Activated B cell treated with CpG ODN at 0.5 μM for 24 hours (primary cell): ENCODE measurements around the gene PAX5. TPM values are rescaled to one million over a fixed set of nuclear protein-coding genes. Genes with fewer than 3 reads are reported as not detected.

Experiments
- ATAC-seq: fragments of 200-7000 bp; cut with Tn5 transposase; one replicate; pipeline ENCODE4 v1.10.0; 2021; ENCODE audit warnings: low read depth, mild to moderate bottlenecking, moderate library complexity
- CTCF ChIA-PET: fragments of 350-600 bp; sonication (Branson Sonifier 250); formaldehyde crosslinking; loops from one replicate; lab custom pipeline; 2021; ENCODE audit warnings: antibody characterized with exemption; lab: Charles Lee
- POLR2A ChIA-PET: fragments of 350-600 bp; sonication (Branson Sonifier 250); formaldehyde crosslinking; loops from one replicate; lab custom pipeline; 2021; ENCODE audit warnings: antibody characterized with exemption; lab: Charles Lee
- DNase-seq: peaks from one replicate; pipeline ENCODE4 v3.0.0; 2022
- H3K27ac Mint-ChIP-seq: one replicate; pipeline ENCODE4 v1.8.0; 2020; ENCODE audit warnings: mixed read lengths
- H3K27me3 Mint-ChIP-seq: one replicate; pipeline ENCODE4 v1.8.0; 2021; ENCODE audit warnings: mixed read lengths
- H3K36me3 Mint-ChIP-seq: one replicate; pipeline ENCODE4 v1.8.0; 2021; ENCODE audit warnings: low read depth, mixed read lengths
- H3K4me1 Mint-ChIP-seq: one replicate; pipeline ENCODE4 v1.8.0; 2021; ENCODE audit warnings: mixed read lengths
- H3K4me3 Mint-ChIP-seq: one replicate; pipeline ENCODE4 v1.8.0; 2020; ENCODE audit warnings: mild to moderate bottlenecking, mixed read lengths
- H3K9me3 Mint-ChIP-seq: one replicate; pipeline ENCODE4 v1.8.0; 2020; ENCODE audit warnings: mixed read lengths
- intact Hi-C: fragments of 100-400 bp; cut with micrococcal nuclease; formaldehyde crosslinking; loops from one replicate; pipeline ENCODE4 v1.15.1; 2024
- total RNA-seq: library from RNA; stranded (reverse); gene quantifications from 2 replicates; pipeline ENCODE4 v1.2.3, GENCODE V29; 2022
- TF ChIP-seq, protein P1 (sequence below): fragments of 200-600 bp; IDR thresholded peaks from one replicate; pipeline ENCODE4 v1.8.0; 2022; ENCODE audit warnings: antibody characterized with exemption, mild to moderate bottlenecking

The PAX5 gene
- total RNA-seq, 1 donor from 2014 or later, result 619 TPM

DNA sequence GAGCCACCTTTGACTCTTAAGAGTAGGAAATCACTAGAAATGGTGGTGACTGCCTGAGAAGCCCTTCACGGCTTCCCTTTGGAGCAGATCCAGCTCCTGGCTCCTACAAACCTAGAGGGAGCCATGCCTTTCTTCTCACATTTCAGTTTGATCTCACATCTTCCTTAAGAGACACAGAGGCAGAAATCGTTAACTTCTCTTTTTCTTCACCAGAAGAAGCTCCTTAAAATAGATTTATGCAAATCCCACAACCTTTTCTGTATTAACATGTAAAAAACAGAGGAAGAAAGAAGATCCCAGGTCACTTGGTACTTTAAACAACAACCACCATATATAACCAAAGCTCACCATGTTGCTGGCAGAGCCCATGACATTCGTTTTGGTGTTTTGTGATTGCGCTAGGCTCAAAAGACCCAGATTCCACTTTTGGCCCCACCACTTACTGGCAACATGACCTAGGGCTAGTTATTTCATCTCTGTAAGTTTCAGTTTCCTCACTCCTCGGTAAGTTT lies 29.6 kb downstream of the PAX5 start:
- ChIA-PET POLR2A (interaction anchor here (0.5 to 9.6 kb wide), 24 partner anchors 8 to 399 kb away, joined by 3 to 291 read pairs (median 6); partner anchors contain the start of genes PAX5 and ZCCHC7), CTCF (interaction anchor here (0.7 to 1.7 kb wide), 10 partner anchors 9 to 34 kb away, joined by 3 to 10 read pairs (median 3); no protein-coding TSS in a partner anchor)
- TF ChIP-seq, protein P1, sequence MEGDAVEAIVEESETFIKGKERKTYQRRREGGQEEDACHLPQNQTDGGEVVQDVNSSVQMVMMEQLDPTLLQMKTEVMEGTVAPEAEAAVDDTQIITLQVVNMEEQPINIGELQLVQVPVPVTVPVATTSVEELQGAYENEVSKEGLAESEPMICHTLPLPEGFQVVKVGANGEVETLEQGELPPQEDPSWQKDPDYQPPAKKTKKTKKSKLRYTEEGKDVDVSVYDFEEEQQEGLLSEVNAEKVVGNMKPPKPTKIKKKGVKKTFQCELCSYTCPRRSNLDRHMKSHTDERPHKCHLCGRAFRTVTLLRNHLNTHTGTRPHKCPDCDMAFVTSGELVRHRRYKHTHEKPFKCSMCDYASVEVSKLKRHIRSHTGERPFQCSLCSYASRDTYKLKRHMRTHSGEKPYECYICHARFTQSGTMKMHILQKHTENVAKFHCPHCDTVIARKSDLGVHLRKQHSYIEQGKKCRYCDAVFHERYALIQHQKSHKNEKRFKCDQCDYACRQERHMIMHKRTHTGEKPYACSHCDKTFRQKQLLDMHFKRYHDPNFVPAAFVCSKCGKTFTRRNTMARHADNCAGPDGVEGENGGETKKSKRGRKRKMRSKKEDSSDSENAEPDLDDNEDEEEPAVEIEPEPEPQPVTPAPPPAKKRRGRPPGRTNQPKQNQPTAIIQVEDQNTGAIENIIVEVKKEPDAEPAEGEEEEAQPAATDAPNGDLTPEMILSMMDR, result no peak
- ATAC-seq (peak; percentile 37), DNase-seq (no peak)
- Mint-ChIP-seq H3K4me3 (peak overlapping the region; percentile 86), H3K27me3 (no peaks in the 10 kb centered on the region), H3K4me1 (peaks cover 94% of the 10 kb centered on the region), H3K27ac (peak overlapping the region; percentile 84), H3K9me3 (no peaks in the 10 kb centered on the region), H3K36me3 (peaks cover 94% of the 10 kb centered on the region)
- intact Hi-C loops, result loop anchor here (1.0 kb wide), 3 partner anchors 10 to 405 kb away; no protein-coding TSS in a partner anchor

DNA sequence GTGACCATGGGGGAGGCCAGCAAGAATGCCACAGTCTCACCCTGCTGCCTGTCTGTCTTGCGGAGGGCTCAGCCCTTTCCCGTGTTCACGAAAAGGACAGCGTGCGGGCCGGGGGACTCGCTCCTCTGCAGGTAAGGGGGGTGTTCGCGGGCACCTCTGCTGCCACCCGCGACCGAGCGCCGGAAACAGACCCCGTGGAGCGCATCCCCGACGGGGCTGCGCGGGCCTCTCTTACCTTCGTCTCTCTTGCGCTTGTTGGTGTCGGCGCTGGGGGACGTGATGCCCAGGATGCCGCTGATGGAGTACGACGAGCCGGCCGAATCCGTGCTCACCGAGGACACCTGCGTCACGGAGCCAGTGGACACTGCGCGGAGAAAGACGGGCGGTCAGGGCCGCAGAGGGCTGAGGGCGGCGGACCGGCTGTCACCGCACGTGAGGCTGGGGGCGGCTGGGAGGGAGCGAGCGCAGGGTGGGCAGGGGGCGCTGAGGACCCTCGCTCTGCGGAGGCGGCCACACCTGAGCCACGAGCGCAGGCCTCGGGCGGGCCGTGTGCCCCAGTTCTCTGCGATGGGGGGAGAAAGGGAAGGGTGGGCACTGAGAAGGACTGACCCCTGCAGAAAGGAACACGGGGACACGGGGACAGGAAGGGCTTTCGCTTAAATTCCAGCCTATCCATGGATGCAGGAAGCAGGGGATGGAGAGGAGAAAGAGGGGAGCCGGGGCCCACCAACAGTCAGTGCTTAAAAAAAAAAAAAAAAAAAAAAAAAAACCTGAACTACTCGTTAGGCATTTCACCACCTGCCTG lies 31.5 kb downstream of the PAX5 start:
- Mint-ChIP-seq H3K27me3 (no peaks in the 10 kb centered on the region), H3K4me1 (peaks cover 93% of the 10 kb centered on the region), H3K4me3 (peak overlapping the region; percentile 86), H3K9me3 (no peaks in the 10 kb centered on the region), H3K36me3 (peaks cover 92% of the 10 kb centered on the region), H3K27ac (peak overlapping the region; percentile 84)
- intact Hi-C loops, result no loop called here
- CTCF ChIA-PET, result interaction anchor here (1.6 kb wide), 2 partner anchors 199 to 298 kb away, joined by 3 read pairs; no protein-coding TSS in a partner anchor
- POLR2A ChIA-PET, result interaction anchor here (0.7 to 9.6 kb wide), 10 partner anchors 7 to 118 kb away, joined by 4 to 291 read pairs (median 17); partner anchors contain the start of gene ZCCHC7
- peak; percentile 11 for ATAC-seq
- DNase-seq, result no peak
- TF ChIP-seq, protein P1, result no peak

DNA sequence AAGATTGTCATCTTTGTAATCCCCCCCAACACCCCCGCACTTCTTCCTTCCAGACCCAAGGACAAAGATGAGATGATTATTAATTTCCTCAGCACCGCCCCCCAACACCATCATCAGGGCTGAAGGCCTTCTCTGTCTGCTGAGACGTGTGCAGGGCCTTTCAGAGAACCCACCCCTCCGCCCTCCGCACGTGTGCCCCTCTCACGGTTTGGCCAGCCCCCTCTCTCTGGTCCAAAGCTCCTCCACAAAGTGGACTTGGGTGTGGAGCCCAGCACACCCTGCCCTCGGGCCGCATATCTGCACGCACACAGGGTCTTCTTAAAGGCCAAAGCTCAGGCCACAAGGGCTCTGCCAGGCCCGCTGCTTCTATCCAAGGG lies 32.0 kb downstream of the PAX5 start:
- TF ChIP-seq, protein P1, result no peak
- Mint-ChIP-seq H3K4me1 (peaks cover 93% of the 10 kb centered on the region), H3K9me3 (no peaks in the 10 kb centered on the region), H3K36me3 (peaks cover 92% of the 10 kb centered on the region), H3K4me3 (peak overlapping the region; percentile 86), H3K27ac (peak overlapping the region; percentile 84), H3K27me3 (no peaks in the 10 kb centered on the region)
- DNase-seq (no peak), ATAC-seq (no peak)
- ChIA-PET POLR2A (interaction anchor here (0.6 to 7.3 kb wide), 8 partner anchors 8 to 406 kb away, joined by 3 to 119 read pairs (median 8); no protein-coding TSS in a partner anchor), CTCF (interaction anchor here (0.7 to 1.6 kb wide), 3 partner anchors 139 to 299 kb away, joined by 3 read pairs; no protein-coding TSS in a partner anchor)
- intact Hi-C loops, result no loop called here

DNA sequence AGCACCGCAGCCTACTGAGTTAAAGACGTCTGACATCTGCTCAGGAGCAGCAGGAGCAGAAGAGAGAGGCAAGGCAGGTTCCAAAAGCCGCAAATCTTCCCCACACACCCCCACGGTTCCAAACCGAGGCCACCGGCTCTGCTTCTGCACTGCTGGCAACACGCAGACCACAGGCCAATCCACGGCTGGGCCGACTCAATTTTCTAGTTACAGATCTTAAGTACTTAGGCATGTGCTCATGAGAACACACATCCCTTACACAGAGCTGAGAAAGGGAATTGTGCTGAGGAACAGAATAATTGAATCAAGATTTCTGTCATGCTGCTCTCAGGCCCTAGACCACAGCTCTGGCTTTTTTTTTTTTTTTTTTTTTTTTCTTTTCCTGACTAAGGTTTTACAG lies 32.6 kb downstream of the PAX5 start:
- no peak for ATAC-seq
- TF ChIP-seq, protein P1, result no peak
- peaks cover 93% of the 10 kb centered on the region for H3K4me1 Mint-ChIP-seq
- intact Hi-C loops, result loop anchor here (1.0 kb wide), 1 partner anchor 9 kb away; no protein-coding TSS in a partner anchor
- ChIA-PET POLR2A (interaction anchor here (0.6 to 7.3 kb wide), 11 partner anchors 8 to 407 kb away, joined by 3 to 119 read pairs (median 5); no protein-coding TSS in a partner anchor), CTCF (interaction anchor here (0.7 to 1.6 kb wide), 5 partner anchors 18 to 299 kb away, joined by 3 to 4 read pairs (median 3); no protein-coding TSS in a partner anchor)
- no peak for DNase-seq
- H3K36me3 Mint-ChIP-seq, result peaks cover 92% of the 10 kb centered on the region
- H3K4me3 Mint-ChIP-seq, result peak overlapping the region; percentile 86
- H3K27me3 Mint-ChIP-seq, result no peaks in the 10 kb centered on the region
- H3K27ac Mint-ChIP-seq, result peak overlapping the region; percentile 84
- no peaks in the 10 kb centered on the region for H3K9me3 Mint-ChIP-seq
